BJ (cell line): Measurements from ENCODE around the gene NNMT. TPM values are rescaled to one million over a fixed set of nuclear protein-coding genes. Genes with fewer than 3 reads are reported as not detected.

Experiments used
- CTCF ChIA-PET: fragments of 350-600 bp; formaldehyde crosslinking; extraction: SDS; loops from one replicate; lab custom pipeline; 2021; ENCODE audit warnings: antibody characterized with exemption, inconsistent platforms; lab: Yijun Ruan, JAX
- POLR2A ChIA-PET: fragments of 300-600 bp; sonication (Branson Sonifier 250); formaldehyde crosslinking; extraction: SDS; loops from one replicate; lab custom pipeline; 2021; ENCODE audit warnings: antibody characterized with exemption; lab: Charles Lee
- DNase-seq: peaks from one replicate; pipeline ENCODE4 v3.0.0-alpha.2; 2011; ENCODE audit warnings: low read depth
- H3K27me3 ChIP-seq: 2 replicates; pipeline ENCODE4 v1.6.0; 2011; ENCODE audit warnings: low read length; ENCODE audit not compliant: control insufficient read depth, insufficient read depth
- H3K36me3 ChIP-seq: 2 replicates; pipeline ENCODE4 v1.5.1; 2011; ENCODE audit warnings: low read length; ENCODE audit not compliant: control insufficient read depth, insufficient read depth
- H3K4me3 ChIP-seq: 2 replicates; pipeline ENCODE4 v1.5.1; 2011; ENCODE audit warnings: low read depth, mild to moderate bottlenecking, control low read depth, low read length
- CTCF ChIP-seq: IDR thresholded peaks from 2 replicates; pipeline ENCODE4 v1.5.1; 2011; ENCODE audit warnings: low read depth, mild to moderate bottlenecking, control low read depth, inconsistent platforms, low read length, moderate library complexity; ENCODE audit not compliant: insufficient read depth
- polyA plus RNA-seq: library from polyadenylated mRNA; depleted of rRNA; stranded (reverse); fragments of >200 nt; gene quantifications from 2 replicates; pipeline ENCODE4 v1.2.3, GENCODE V29; 2011

The NNMT gene
- polyA plus RNA-seq, 1 experiment: 724 TPM

- DNase-seq: no peak
- no peaks in the 10 kb centered on the region for H3K27me3 ChIP-seq
- TF ChIP-seq CTCF: no peak
- ChIA-PET CTCF (no interaction called here), POLR2A (interaction anchor here (0.6 to 1.1 kb wide), 2 partner anchors 10 to 14 kb away, joined by 3 read pairs; partner anchors contain the start of gene NNMT)
- H3K36me3 ChIP-seq: no peaks in the 10 kb centered on the region
- no peak overlapping the region for H3K4me3 ChIP-seq
These were observed 10.0 kb upstream of the NNMT start for GRCh38 chr11:114286229-114286628.

GRCh38 chr11:114287154-114287553, 9.0 kb upstream of the NNMT start:
- H3K4me3 ChIP-seq: no peak overlapping the region
- CTCF ChIA-PET: no interaction called here
- POLR2A ChIA-PET: no interaction called here
- H3K27me3 ChIP-seq: no peaks in the 10 kb centered on the region
- TF ChIP-seq CTCF: no peak
- no peak for DNase-seq
- no peaks in the 10 kb centered on the region for H3K36me3 ChIP-seq

- no peaks in the 10 kb centered on the region for H3K27me3 ChIP-seq
- TF ChIP-seq CTCF: no peak
- ChIA-PET CTCF (interaction anchor here (0.8 kb wide), 1 partner anchor 74 kb away, joined by 3 read pairs; no protein-coding TSS in a partner anchor), POLR2A (no interaction called here)
- no peak overlapping the region for H3K4me3 ChIP-seq
- no peaks in the 10 kb centered on the region for H3K36me3 ChIP-seq
- no peak for DNase-seq
These were observed 8.1 kb upstream of the NNMT start for GRCh38 chr11:114288136-114288535.

- ChIA-PET CTCF (interaction anchor here (0.9 to 3.4 kb wide), 2 partner anchors 9 to 24 kb away, joined by 3 to 22 read pairs; no protein-coding TSS in a partner anchor), POLR2A (no interaction called here)
- Histone ChIP-seq H3K36me3 (no peaks in the 10 kb centered on the region), H3K4me3 (no peak overlapping the region), H3K27me3 (no peaks in the 10 kb centered on the region)
- no peak for DNase-seq
- no peak for TF ChIP-seq CTCF
These were observed 6.4 kb upstream of the NNMT start for GRCh38 chr11:114289779-114290178.

GRCh38 chr11:114290503-114291235, 5.5 kb upstream of the NNMT start:
- no peak for TF ChIP-seq CTCF
- no peak overlapping the region for H3K4me3 ChIP-seq
- no peak for DNase-seq
- H3K27me3 ChIP-seq: no peaks in the 10 kb centered on the region
- POLR2A ChIA-PET: interaction anchor here (0.6 kb wide), 3 partner anchors 23 to 1332 kb away, joined by 3 read pairs; no protein-coding TSS in a partner anchor
- no peaks in the 10 kb centered on the region for H3K36me3 ChIP-seq
- CTCF ChIA-PET: interaction anchor here (0.9 to 3.4 kb wide), 2 partner anchors 10 to 23 kb away, joined by 3 to 22 read pairs; no protein-coding TSS in a partner anchor
